Fibroblast of mammary gland (primary cell): ENCODE measurements around the gene MRPL2.

ENCODE experiments used
- DNase-seq: peaks from one replicate; pipeline ENCODE4 v3.0.0-alpha.2; 2010; ENCODE audit warnings: low read depth
- H3K4me3 ChIP-seq: 2 replicates; pipeline ENCODE4 v1.5.1; 2011; ENCODE audit warnings: low read depth, mild to moderate bottlenecking, low read length, moderate library complexity; ENCODE audit not compliant: control insufficient read depth
- CTCF ChIP-seq: conservative IDR thresholded peaks from 2 replicates; pipeline ENCODE4 v1.5.1; 2011; ENCODE audit warnings: low read depth, low read length, inconsistent platforms; ENCODE audit not compliant: control insufficient read depth, insufficient read depth

Gene MRPL2

GRCh38 chr6:43007126-43007525, 52.1 kb downstream of the MRPL2 start:
- no peak for DNase-seq
- H3K4me3 ChIP-seq: no peak overlapping the region
- TF ChIP-seq CTCF: no peak

DNA sequence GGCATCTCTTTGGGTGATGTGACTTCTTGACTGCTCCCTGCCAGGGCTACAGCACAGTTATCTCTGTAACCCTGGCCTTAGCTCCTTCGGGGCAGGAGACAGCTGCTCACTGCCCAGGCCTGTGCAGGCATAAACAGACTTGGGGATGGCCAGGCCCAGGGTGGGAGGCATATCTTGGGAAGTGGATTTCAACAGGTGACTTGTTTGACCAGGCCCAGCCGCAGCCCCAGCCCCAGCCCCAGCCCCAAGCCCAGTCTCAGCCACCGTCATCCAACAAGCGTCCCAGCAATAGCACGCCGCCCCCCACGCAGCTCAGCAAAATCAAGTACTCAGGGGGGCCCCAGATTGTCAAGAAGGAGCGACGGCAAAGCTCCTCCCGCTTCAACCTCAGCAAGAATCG, 53.0 kb downstream of the MRPL2 start:
- H3K4me3 ChIP-seq: no peak overlapping the region
- DNase-seq: no peak
- TF ChIP-seq CTCF: no peak

DNA sequence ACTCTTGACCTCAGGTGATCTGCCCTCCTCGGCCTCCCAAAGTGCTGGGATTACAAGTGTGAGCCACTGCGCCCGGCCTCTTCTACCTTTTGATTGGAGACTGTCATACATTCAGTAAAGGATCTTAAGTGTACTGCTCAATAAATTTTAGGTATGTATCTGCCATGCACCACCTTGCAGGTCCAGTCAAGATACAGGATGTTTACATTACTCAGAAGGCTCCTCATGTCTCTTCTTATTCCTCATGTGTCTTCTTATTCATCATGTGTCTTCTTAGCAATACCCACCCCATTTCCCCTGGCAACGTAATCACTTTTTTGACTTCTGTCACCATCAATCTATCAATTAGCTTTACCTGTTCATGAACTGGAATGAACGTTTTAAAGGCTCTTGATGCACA, 53.4 kb downstream of the MRPL2 start:
- TF ChIP-seq CTCF: no peak
- DNase-seq: no peak
- H3K4me3 ChIP-seq: no peak overlapping the region
